ENCODE measurements around the gene ARL13B. TPM values are rescaled to one million over a fixed set of nuclear protein-coding genes. Genes with fewer than 3 reads are reported as not detected.

ARL13B gene
- polyA plus RNA-seq, 1 experiment, result 4.6 TPM

GRCh38 chr3:94089126-94089525 lies 109.2 kb downstream of the ARL13B start:
- POLR2A ChIA-PET, result no interaction called here

GRCh38 chr3:94092086-94092485 lies 112.1 kb downstream of the ARL13B start:
- ChIA-PET CTCF (no interaction called here), POLR2A (no interaction called here)
- H3K36me3 ChIP-seq (ENCODE audit: control insufficient read depth, insufficient read depth, low read length), result peaks cover 1% of the 10 kb centered on the region; the same call in 1 of the 2 replicates
- H3K27me3 ChIP-seq (ENCODE audit: control insufficient read depth, insufficient read depth, low read length), result no peaks in the 10 kb centered on the region
- no peak for DNase-seq (ENCODE audit: low read depth)
- H3K4me3 ChIP-seq (ENCODE audit: low read depth, low read length), result no peak overlapping the region
- TF ChIP-seq CTCF (IDR thresholded peaks at IDR 0.05; ENCODE audit: insufficient read depth, low read depth, low read length), result no peak

More at GRCh38 chr3:94089126-94089525, 109.2 kb downstream of the ARL13B start:
- TF ChIP-seq CTCF (IDR thresholded peaks at IDR 0.05; ENCODE audit: insufficient read depth, low read depth, low read length), result no peak
- no peak for DNase-seq (ENCODE audit: low read depth)
- Histone ChIP-seq H3K36me3 (ENCODE audit: control insufficient read depth, insufficient read depth, low read length) (no peaks in the 10 kb centered on the region; the same call in 1 of the 2 replicates), H3K27me3 (ENCODE audit: control insufficient read depth, insufficient read depth, low read length) (no peaks in the 10 kb centered on the region), H3K4me3 (ENCODE audit: low read depth, low read length) (no peak overlapping the region)
- CTCF ChIA-PET, result interaction anchor here (0.8 kb wide), 1 partner anchor 20 kb away, joined by 3 read pairs; no protein-coding TSS in a partner anchor

GRCh38 chr3:94093151-94093550 lies 113.2 kb downstream of the ARL13B start:
- no peak for DNase-seq (ENCODE audit: low read depth)
- no peak overlapping the region for H3K4me3 ChIP-seq (ENCODE audit: low read depth, low read length)
- H3K27me3 ChIP-seq (ENCODE audit: control insufficient read depth, insufficient read depth, low read length), result no peaks in the 10 kb centered on the region
- ChIA-PET POLR2A (no interaction called here), CTCF (no interaction called here)
- no peak for TF ChIP-seq CTCF (IDR thresholded peaks at IDR 0.05; ENCODE audit: insufficient read depth, low read depth, low read length)
- peaks cover 1% of the 10 kb centered on the region; the same call in 1 of the 2 replicates for H3K36me3 ChIP-seq (ENCODE audit: control insufficient read depth, insufficient read depth, low read length)

- CTCF ChIA-PET, result interaction anchor here (0.8 to 1.2 kb wide), 2 partner anchors 9 to 23 kb away, joined by 3 read pairs; no protein-coding TSS in a partner anchor
These were observed 115.2 kb downstream of the ARL13B start for GRCh38 chr3:94095111-94095510.

GRCh38 chr3:94098452-94098851 lies 118.5 kb downstream of the ARL13B start:
- no peak overlapping the region for H3K4me3 ChIP-seq (ENCODE audit: low read depth, low read length)
- H3K27me3 ChIP-seq (ENCODE audit: control insufficient read depth, insufficient read depth, low read length), result no peaks in the 10 kb centered on the region
- DNase-seq (ENCODE audit: low read depth), result no peak
- TF ChIP-seq CTCF (IDR thresholded peaks at IDR 0.05; ENCODE audit: insufficient read depth, low read depth, low read length), result no peak
- POLR2A ChIA-PET, result no interaction called here
- 0 out of 2 replicates have a peak, but pooled peaks cover 1% of the 10 kb centered on the region for H3K36me3 ChIP-seq (ENCODE audit: control insufficient read depth, insufficient read depth, low read length)
- CTCF ChIA-PET, result interaction anchor here (1.1 kb wide), 1 partner anchor 12 kb away, joined by 3 read pairs; no protein-coding TSS in a partner anchor

More at GRCh38 chr3:94095111-94095510, 115.2 kb downstream of the ARL13B start:
- TF ChIP-seq CTCF (IDR thresholded peaks at IDR 0.05; ENCODE audit: insufficient read depth, low read depth, low read length), result no peak
- Histone ChIP-seq H3K4me3 (ENCODE audit: low read depth, low read length) (no peak overlapping the region), H3K36me3 (ENCODE audit: control insufficient read depth, insufficient read depth, low read length) (0 out of 2 replicates have a peak, but pooled peaks cover 1% of the 10 kb centered on the region), H3K27me3 (ENCODE audit: control insufficient read depth, insufficient read depth, low read length) (no peaks in the 10 kb centered on the region)
- POLR2A ChIA-PET, result no interaction called here
- DNase-seq (ENCODE audit: low read depth), result no peak

All from BJ (cell line).